Activated CD4-positive, alpha-beta T cell treated with anti-CD3 and anti-CD28 coated beads, Interleukin-2, amount 50 U/mL, for 24 hours (primary cell): ENCODE data around the gene ADGRL3.
"Not testable (repeated sequence)": the region's sequence is repeated elsewhere in the genome, so short reads cannot be mapped to it uniquely, and the experiment has no call there.

Source experiments
- DNase-seq, 2 donors: peaks; one replicate each; pipeline ENCODE4 v3.0.0-alpha.2; 2020; ENCODE audit warnings: low read depth in 1 of 2, low spot score in 1 of 2

Gene ADGRL3

GRCh38 chr4:61739887-61740286 is 539.8 kb downstream of the ADGRL3 start:
- DNase-seq = no peak

DNA sequence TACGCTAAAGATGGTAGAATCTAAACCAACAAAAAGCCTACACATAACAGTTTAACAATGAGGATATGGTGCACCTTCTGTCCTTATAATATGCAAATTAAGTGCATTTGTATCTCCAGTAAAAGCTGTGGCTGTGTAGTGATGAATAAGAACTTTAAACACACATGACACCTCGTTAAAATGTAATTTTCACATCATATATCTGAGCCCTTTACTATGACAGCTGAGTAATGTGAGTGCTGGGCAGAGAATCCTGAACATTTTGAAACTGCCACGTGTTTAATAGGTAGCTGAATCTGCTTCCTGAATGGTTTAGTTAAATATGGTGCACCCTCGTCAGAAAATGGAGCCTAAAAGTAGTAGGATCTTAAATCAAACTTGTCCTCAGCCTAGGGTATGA is 540.8 kb downstream of the ADGRL3 start:
- DNase-seq = no peak

DNA sequence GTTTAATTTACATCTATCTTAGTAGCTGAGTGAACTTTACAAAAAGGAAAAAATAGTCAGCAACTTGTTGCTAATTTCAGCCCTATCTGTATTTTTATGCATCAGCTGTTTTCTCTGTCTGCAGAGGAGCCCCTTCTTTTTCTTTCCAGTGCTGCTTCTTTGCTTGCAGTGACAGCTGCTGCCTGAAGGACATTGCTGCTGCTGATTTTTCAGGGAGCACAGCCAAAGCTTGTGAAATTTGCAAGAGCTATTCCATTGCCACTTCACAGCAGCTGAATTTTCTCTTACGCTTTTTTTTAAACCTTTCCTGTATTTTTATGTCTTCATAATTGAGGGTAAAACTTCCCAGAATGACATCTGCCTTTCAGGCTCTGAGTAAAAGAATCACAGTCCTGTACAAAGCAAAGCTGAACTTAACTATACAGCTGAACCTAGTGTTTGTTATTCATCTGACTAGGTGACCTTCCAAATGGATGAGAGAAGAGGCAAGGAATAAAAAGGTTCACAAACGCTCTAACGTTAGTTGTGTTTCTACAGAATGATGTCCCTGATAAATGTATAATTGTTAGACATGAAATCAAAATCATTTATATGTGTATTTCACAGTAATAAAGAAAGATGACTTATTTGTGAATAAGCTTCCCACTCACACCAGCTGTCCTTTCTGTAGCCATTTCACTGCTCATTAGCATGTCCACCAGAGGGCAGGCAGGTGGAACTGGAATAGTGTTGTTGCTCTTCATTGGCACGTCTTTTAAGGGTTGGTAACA is 541.4 kb downstream of the ADGRL3 start:
- no peak for DNase-seq

DNA sequence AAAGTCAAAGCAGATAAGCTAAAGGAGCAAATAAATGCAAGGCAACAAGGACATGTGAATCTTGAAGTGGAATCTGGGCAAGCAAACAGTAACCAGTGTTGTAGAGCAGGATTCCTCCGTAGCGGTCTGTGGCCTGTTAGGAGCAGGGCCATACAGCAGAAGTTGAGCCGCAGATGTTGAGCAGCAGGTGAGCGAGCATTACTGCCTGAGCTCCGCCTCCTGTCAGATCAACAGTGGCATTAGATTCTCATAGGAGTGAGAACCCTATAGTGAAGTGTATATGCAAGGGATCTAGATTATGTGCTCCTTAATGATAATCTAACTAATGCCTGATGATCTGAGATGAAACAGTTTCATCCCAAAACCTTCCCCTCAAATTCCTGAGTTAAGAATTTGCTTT is 550.7 kb downstream of the ADGRL3 start:
- DNase-seq = no peak

- no peak for DNase-seq
Measured at GRCh38 chr4:61752617-61753016, 552.5 kb downstream of the ADGRL3 start.

- no peak for DNase-seq
Measured at GRCh38 chr4:61753739-61754138, 553.6 kb downstream of the ADGRL3 start.

GRCh38 chr4:61756937-61757336 is 556.8 kb downstream of the ADGRL3 start:
- DNase-seq = not testable (repeated sequence)

DNA sequence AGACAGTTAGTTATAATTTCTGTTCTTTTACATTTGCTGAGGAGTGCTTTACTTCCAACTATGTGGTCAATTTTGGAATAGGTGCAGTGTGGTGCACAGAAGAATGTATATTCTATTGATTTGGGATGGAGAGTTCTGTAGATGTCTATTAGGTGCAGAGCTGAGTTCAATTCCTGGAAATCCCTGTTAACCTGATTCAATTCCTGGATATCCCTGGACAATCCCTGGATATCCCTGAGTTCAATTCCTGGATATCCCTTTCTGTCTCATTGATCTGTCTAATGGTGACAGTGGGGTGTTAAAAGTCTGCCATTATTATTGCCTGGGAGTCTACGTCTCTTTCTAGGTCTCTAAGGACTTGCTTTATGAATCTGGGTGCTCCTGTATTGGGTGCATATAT is 557.9 kb downstream of the ADGRL3 start:
- DNase-seq = not testable (repeated sequence)

GRCh38 chr4:61758596-61758995 is 558.5 kb downstream of the ADGRL3 start:
- not testable (repeated sequence) for DNase-seq

GRCh38 chr4:61759245-61759644 is 559.1 kb downstream of the ADGRL3 start:
- DNase-seq = not testable (repeated sequence)

DNA sequence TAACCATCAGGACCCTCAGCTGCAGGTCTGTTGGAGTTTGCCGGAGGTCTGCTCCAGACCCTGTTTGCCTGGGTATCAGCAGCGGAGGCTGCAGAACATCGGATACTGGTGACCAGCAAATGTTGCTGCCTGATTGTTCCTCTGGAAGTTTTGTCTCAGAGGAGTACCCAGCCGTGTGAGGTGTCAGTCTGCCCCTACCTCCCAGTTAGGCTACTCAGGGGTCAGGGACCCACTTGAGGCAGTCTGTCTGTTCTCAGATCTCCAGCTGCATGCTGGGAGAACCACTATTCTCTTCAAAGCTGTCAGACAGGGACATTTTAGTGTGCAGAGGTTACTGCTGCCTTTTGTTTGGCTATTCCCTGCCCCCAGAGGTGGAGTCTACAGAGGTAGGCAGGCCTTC is 559.8 kb downstream of the ADGRL3 start:
- DNase-seq = not testable (repeated sequence)

DNA sequence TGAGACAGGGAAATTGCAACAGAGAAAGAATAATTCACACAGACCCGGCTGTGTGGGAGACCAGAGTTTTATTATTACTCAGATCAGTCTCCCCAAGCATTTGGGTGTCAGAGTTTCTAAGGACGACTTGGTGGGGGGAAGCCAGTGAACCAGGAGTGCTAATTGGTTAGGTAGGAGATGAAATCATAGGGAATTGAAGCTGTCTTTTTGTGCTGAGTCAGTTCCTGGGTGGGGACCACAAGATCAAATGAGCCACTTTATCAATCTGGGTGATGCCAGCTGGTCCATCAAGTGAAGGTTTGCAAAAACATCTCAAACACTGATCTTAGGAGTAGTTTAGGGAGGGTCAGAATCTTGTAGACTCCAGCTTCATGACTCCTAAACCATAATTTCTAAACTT is 560.7 kb downstream of the ADGRL3 start:
- no peak for DNase-seq

DNA sequence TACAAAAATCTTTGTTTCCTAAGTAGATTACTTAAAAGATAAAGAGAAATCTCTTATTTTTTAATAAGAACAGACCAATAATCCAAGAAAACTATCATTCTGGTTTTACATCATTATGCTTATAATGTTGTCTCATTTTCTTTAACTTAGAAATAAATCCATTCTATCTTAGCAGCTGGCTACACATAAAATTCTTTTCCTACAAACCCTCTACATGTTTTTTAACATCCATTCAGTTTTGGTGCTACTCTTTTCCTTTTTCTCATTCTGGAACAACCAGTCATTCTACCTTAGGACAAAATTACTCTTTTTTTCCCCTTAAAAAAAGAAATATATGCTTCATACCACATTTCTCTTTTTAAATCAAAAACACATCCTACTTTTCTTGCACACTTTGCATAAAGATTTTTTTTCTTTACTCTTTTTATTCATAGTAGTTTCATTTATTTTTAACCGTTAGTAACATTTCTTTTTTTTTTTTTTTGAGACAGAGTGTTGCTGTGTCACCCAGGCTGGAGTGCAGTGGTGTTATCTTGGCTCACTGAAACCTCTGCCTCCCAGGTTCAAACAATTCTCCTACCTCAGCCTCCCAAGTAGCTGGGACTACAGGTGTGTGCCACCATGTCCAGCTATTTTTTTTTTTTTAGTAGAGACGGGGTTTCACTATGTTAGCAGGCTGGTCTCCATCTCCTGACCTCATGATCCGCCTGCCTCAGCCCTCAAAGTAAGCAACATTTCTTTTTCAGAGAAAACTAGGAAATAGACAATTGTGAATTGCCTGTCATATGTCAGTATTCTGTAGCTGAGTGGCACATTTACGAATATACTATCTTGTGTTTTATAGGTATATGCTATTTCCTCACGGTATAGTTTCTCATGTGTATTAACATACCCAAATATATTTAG is 562.8 kb downstream of the ADGRL3 start:
- DNase-seq = no peak

GRCh38 chr4:61763682-61764081 is 563.6 kb downstream of the ADGRL3 start:
- DNase-seq = no peak

GRCh38 chr4:61764090-61764489 is 564.0 kb downstream of the ADGRL3 start:
- DNase-seq = not testable (repeated sequence)

DNA sequence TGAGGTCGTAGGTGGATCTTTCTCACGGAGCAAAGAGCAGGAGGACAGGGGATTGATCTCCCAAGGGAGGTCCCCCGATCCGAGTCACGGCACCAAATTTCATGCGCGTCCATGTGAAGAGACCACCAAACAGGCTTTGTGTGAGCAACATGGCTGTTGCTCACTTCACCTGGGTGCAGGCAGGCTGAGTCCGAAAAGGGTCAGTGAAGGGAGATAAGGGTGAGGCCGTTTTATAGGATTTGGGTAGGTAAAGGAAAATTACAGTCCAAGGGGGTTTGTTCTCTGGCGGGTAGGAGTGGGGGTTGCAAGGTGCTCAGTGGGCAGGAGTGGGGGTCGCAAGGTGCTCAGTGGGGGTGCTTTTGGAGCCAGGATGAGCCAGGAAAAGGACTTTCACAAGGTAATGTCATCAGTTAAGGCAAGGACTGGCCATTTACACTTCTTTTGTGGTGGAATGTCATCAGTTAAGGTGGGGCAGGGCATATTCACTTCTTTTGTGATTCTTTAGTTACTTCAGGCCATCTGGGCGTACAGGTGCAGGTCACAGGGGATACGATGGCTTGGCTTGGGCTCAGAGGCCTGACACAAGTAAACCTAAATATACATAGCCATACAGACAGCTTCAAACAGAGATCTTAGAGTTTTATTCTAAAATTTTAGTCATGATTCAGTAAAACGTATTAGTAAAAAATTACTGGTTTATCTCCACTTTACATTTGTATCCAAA is 569.5 kb downstream of the ADGRL3 start:
- DNase-seq = not testable (repeated sequence)

- no peak for DNase-seq
Measured at GRCh38 chr4:61770456-61770855, 570.3 kb downstream of the ADGRL3 start.

DNA sequence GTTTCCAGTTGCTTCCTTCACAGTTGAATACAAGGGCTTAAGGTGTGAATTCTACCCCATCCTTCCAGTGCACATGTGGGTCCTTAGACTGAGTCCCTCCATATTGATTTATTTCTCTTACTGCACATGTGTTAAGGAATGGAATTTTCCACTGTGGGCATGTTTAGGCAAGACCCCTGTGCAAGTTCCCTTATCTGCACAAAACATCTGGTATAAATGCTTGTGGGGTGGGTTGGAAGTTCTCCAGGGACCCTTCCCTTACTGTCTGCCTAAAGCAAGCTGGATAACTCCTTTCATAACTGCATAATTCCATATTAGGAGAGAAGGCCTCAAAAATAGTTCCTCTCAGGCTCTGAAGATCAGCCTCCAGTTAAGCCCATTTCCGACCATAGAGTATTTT is 570.9 kb downstream of the ADGRL3 start:
- DNase-seq = no peak

DNA sequence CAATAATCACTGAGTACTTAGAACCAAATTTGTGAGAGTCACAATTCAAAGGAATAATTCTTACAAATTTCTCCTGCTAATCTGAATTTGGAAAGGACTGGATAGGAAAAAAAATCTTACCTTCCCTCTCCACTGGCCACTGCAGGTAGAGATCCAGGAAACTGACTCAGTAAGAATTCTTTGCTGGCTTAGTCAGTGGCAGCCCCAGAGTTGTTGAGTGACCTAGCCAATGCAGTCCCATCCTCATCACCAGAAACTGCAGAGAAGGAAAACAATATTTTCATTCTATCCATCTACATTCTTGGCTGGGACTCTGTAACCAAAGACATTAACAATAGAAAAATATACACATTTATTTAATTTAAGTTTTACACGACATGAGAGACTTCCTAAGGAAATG is 572.0 kb downstream of the ADGRL3 start:
- DNase-seq = no peak

DNA sequence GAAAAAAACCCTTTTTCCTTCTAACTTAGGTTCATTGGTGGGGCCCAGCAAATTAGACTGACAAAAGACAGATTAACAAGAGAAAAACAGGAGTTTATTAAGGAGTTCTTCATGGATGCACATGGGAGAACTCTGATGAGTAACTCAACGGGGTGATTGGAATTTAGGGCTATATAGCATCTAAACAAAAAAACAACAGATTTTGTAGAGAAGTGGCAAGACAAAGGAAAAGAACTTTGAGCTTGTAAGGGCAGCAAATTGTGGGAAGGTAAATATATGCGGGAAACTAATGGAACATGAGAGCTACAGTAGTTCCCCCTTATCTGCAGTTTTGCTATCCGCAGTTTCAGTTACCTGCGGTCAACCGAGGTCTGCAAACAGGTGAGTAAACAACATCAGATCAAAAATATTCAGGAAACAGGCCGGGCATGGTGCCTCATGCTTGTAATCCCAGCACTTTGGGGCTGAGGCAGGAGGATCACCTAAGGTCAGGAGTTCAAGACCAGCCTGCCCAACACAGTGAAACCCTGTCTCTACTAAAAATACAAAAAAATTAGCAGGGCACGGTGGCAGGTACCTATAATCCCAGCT is 573.6 kb downstream of the ADGRL3 start:
- DNase-seq = no peak

DNA sequence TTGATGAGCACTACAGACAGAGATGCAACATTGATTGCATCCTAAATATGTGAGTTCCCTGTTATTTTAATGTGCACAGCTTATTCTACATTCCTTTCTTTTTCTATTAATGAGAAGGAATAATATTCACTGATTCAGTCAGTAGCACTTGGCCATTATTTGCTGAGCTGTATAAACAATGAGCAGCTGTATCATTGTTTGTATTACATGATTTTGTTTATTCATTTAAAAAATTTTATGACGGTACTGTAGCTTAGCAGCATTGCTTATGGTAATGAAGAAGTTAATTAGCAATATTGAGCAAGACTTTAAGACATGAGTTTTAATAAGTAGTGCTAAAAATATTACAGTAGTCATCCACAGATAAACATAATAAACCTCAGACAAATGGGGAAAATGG is 582.0 kb downstream of the ADGRL3 start:
- no peak for DNase-seq
